Lower leg skin (tissue), 4 donors: ENCODE data around the gene ZNF799. TPM values are rescaled to one million over a fixed set of nuclear protein-coding genes. Genes with fewer than 3 reads are reported as not detected.
A peak's percentile ranks its signal among the peaks of the same experiment; 100 is the strongest.
"Not testable (repeated sequence)": the region's sequence is repeated elsewhere in the genome, so short reads cannot be mapped to it uniquely, and the experiment has no call there.

Experiments
- DNase-seq, 2 donors: peaks; one replicate each; pipeline ENCODE4 v3.0.0-alpha.2; 2019; ENCODE audit warnings: low spot score in 2 of 2
- H3K4me3 ChIP-seq: fragments of 200-600 bp; sonication (generic); 2 replicates; pipeline ENCODE4 v1.5.1; 2017; ENCODE audit warnings: mild to moderate bottlenecking, low read depth; ENCODE audit not compliant: poor library complexity, severe bottlenecking
- POLR2A ChIP-seq, 2 donors: fragments of 450-650 bp; IDR thresholded peaks; one replicate each; pipeline ENCODE4 v1.6.1; 2016 to 2017; ENCODE audit warnings: antibody characterized with exemption in 2 of 2, mild to moderate bottlenecking in 1 of 2, moderate library complexity in 1 of 2
- WGBS, 2 donors: methylation state at CpG; one replicate each; pipeline ENCODE4 v1.1.5; 2018; 5-methylcytosine and 5-hydroxymethylcytosine counted together
- intact Hi-C: fragments of 100-400 bp; cut with DNase I; formaldehyde crosslinking; loops from one replicate; pipeline ENCODE4 v1.15.0; 2023; ENCODE audit warnings: low total_unique reads
- total RNA-seq, 4 donors: library from RNA; depleted of rRNA; stranded (reverse); fragments of >200 nt; gene quantifications; one replicate each; pipeline ENCODE4 v1.1.0, GENCODE V29; 2016
- TF ChIP-seq, protein P1 (sequence below), 3 donors: fragments of 450-650 bp; IDR thresholded peaks; one replicate each; pipeline ENCODE4 v1.5.1; 2016; ENCODE audit warnings: antibody characterized with exemption in 3 of 3, mild to moderate bottlenecking in 3 of 3, moderate library complexity in 2 of 3

ZNF799 gene
- total RNA-seq, 4 donors from 2014 or later, result 3.1 to 5.4 (median 4.3) TPM

DNA sequence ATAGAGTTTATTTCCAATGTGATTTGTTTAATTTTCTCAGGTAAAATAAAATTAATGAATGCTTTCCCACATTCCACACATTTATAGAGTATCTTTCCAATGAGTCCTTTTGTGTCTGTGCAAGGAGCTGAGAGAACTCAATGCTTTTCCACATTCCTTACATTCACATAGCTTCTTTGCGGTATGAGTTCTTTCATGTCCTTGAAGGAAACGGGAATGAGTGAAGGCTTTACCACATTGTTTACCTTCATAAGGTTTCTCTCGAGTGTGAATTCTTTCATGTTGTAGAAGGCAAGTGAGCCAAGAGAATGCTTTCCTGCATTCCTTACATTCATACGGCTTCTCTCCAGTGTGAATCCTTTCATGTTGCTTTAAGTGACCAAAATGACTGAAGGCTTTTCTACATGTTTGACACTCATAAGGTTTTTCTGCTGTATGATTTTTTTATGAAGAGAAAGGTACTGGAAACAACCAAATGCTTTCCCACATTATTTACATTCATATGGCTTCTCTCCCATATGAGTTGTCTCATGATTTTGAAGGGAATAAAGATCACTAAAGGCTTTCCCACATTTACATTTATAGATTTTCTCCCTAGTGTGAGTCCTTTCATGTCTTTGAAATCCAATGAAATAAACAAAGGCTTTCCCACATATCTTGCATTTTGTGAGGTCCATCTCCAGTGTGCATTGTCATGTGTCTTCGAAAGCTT is 21.2 kb downstream of the ZNF799 start:
- no peak overlapping the region for H3K4me3 ChIP-seq
- WGBS, 2 donors, result 81 to 87% methylated on average over 5 of the region's 5 CpGs
- no peak for DNase-seq
- TF ChIP-seq, protein P1, sequence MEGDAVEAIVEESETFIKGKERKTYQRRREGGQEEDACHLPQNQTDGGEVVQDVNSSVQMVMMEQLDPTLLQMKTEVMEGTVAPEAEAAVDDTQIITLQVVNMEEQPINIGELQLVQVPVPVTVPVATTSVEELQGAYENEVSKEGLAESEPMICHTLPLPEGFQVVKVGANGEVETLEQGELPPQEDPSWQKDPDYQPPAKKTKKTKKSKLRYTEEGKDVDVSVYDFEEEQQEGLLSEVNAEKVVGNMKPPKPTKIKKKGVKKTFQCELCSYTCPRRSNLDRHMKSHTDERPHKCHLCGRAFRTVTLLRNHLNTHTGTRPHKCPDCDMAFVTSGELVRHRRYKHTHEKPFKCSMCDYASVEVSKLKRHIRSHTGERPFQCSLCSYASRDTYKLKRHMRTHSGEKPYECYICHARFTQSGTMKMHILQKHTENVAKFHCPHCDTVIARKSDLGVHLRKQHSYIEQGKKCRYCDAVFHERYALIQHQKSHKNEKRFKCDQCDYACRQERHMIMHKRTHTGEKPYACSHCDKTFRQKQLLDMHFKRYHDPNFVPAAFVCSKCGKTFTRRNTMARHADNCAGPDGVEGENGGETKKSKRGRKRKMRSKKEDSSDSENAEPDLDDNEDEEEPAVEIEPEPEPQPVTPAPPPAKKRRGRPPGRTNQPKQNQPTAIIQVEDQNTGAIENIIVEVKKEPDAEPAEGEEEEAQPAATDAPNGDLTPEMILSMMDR (IDR thresholded peaks at IDR 0.05), result no peak
- TF ChIP-seq POLR2A (IDR thresholded peaks at IDR 0.05), result no peak
- intact Hi-C loops, result no loop called here

DNA sequence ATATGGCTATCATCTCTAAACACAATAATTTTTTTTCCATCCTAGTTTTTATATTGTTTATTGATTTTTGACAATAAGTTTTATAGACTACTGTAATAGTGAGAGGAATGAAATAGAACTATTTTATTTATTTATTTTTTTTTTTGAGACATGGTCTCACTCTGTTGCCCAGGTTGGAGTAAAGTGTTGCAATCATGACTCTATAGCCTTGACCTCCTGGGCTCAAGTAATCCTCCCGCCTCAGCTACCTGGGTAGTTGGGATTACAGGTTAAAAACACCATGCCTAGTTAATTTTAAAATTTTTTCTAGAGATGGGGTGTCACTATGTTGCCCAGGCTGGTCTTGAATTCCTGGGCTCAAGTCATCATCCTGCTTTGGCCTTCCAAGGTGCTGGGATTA is 27.0 kb downstream of the ZNF799 start:
- no peak for DNase-seq
- intact Hi-C loops, result no loop called here
- TF ChIP-seq, protein P1 (IDR thresholded peaks at IDR 0.05), result no peak
- TF ChIP-seq POLR2A (IDR thresholded peaks at IDR 0.05), result no peak
- whole genome bisulfite sequencing, 2 donors, result 96 to 100% methylated on average over 1 of the region's 1 CpG
- no peak overlapping the region for H3K4me3 ChIP-seq

DNA sequence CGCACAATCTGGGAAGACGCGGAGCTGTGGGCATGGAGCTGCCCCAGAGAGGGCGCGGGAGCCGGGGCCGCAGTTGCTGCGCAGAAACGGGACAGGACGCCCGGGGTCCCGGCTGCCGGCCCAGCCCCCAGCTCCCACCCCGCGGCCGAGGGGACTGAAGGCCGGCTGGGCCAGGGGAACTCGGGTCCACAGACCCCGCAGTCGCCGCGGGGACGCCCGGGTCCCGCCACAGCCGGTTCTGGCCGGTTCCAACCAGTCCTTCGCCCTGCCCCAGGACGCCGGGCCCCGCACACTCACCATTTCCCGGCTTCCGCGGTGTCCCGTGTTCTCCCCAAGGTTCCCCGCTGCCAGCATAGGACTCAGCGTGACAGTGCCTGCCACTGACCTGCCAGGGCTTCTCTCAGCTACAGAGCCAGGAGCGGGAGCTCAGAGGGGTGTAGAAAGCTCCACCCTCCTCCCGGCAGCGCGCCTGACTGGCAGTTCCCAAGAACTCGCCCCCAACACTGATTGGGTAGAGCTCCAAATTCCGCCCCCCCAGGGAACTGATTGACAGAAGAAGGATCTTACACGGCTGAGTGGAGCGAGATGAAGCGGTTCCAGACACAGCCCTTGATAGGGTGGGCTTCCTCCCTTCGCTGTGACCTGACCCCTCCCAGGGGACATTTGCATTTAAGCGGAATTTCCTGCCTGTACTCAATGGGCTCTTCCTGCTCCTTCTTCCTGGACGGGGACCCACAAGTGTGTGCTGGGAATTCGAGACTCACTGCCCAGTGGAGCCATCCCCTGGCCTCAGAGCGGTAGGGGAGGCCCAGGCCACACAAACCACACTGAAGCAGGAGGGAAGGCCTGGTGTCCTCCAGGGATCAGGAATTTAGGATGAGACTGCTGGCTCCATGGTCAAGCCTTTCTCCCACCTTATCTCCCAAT is 35.6 kb downstream of the ZNF799 start, which contains the start of gene ZNF442:
ZNF442 (minus strand) TSS at position 448 of the 927 bp plus-strand sequence. CDS start 2,052 bp downstream, outside the sequence.
- TF ChIP-seq, protein P1 (IDR thresholded peaks at IDR 0.05), result no peak
- TF ChIP-seq POLR2A (IDR thresholded peaks at IDR 0.05), result peak in 1 of 2 donors; percentile 26
- DNase-seq, result peak; percentile 98 to 99
- peak within 1 kb of the TSS; percentile 60 for H3K4me3 ChIP-seq
- 0 to 2% methylated on average over 20 to 22 of the region's 51 CpGs for WGBS, 2 donors
- intact Hi-C loops, result no loop called here

DNA sequence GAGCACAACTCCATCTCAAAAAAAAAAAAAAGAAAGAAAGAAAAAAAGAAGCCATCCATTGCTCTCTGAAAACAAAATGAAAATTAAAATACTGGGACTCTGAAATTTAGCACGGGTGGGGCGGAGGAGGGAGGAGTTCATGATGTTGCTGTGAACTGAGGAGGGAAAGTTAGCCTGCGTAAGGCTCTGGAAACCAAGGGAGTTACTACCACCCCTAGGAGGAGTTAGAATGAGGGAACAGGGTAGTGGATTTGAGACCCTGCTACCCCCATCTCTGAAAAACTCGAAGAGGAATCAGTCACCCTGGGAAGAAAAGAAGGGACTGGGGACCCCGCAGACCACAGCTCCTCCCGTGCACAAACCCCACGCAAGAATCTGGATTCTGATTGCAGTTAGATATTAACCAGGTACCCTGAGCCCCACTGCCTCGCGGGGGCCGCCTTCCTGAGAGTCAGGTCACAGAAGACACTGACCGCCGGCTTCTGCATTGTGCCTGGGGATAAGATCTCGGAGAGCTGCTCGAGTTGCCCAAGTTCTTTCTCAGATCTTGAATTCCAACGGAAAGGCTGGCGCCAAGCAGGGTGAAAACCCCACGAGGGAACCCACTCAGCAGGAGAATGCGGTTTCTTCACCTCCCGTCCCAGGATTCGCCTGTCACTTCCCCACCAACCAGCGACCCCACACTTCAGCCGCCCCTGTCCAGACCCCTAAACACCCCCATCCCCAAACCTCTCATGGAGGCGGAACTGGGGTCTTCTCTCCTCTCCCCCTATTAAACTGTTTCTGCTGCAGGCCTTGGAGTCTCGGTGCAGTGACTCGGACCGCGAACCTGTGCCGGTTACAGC is 36.5 kb downstream of the ZNF799 start:
- DNase-seq, result peak; percentile 17 to 87
- WGBS, 2 donors, result 4 to 5% methylated on average over 28 of the region's 28 CpGs
- peak overlapping the region; percentile 60 for H3K4me3 ChIP-seq
- intact Hi-C loops, result no loop called here
- TF ChIP-seq, protein P1 (IDR thresholded peaks at IDR 0.05), result no peak

DNA sequence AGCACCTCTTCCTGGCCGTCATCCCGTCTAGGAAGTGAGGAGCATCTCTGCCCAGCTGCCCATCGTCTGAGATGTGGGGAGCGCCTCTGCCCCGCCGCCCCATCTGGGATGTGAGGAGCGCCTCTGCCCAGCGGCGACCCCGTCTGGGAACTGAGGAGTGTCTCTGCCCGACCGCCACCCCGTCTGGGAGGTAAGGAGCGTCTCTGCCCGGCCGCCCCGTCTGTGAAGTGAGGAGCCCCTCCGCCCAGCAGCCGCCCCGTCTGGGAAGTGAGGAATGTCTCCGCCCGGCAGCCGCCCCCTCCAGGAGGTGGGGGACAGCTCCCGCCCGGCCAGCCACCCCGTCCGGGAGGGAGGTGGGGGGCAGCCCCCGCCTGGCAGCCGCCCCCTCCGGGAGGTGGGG is 38.8 kb downstream of the ZNF799 start:
- 94 to 96% methylated on average over 16 to 27 of the region's 30 CpGs for WGBS, 2 donors
- DNase-seq, intact Hi-C loops, H3K4me3 ChIP-seq: not testable (repeated sequence)
